Measurements from ENCODE around the gene C1QL2.

DNA sequence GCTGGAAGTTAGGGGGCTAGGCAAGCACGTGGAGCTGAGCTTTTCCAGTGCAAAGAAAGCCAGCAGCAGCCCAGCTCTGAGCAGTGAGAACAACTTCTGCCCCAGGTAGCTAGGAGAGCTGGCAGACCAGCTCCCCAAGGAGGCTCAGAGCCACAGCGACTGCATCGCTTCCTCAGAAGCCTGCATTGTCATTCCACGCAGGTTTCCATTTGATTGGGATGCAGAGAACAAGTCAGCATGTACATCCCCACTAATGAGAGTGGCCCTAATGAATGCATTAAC lies 45.1 kb downstream of the C1QL2 start:
- TF ChIP-seq, protein P1, sequence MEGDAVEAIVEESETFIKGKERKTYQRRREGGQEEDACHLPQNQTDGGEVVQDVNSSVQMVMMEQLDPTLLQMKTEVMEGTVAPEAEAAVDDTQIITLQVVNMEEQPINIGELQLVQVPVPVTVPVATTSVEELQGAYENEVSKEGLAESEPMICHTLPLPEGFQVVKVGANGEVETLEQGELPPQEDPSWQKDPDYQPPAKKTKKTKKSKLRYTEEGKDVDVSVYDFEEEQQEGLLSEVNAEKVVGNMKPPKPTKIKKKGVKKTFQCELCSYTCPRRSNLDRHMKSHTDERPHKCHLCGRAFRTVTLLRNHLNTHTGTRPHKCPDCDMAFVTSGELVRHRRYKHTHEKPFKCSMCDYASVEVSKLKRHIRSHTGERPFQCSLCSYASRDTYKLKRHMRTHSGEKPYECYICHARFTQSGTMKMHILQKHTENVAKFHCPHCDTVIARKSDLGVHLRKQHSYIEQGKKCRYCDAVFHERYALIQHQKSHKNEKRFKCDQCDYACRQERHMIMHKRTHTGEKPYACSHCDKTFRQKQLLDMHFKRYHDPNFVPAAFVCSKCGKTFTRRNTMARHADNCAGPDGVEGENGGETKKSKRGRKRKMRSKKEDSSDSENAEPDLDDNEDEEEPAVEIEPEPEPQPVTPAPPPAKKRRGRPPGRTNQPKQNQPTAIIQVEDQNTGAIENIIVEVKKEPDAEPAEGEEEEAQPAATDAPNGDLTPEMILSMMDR (IDR thresholded peaks at IDR 0.05; ENCODE audit: poor library complexity, severe bottlenecking) = no peak
- TF ChIP-seq MXI1 (conservative IDR thresholded peaks at IDR 0.05; ENCODE audit: poor library complexity, severe bottlenecking) = no peak
- TF ChIP-seq EP300 (conservative IDR thresholded peaks at IDR 0.05; ENCODE audit: poor library complexity, severe bottlenecking) = no peak
- TF ChIP-seq POLR2AphosphoS5 (IDR thresholded peaks at IDR 0.05) = no peak
- TF ChIP-seq TAF1 (IDR thresholded peaks at IDR 0.05; ENCODE audit: low read depth) = no peak
- TF ChIP-seq EZH2 (IDR thresholded peaks at IDR 0.05; ENCODE audit: borderline replicate concordance, insufficient read depth, low read length, poor library complexity, severe bottlenecking) = no peak
- TF ChIP-seq RAD21 (conservative IDR thresholded peaks at IDR 0.05) = no peak
